Peyer's patch (tissue), 4 donors: ENCODE results near the gene CPXM2.

Experiments used
- CTCF ChIP-seq, 6 experiments: fragments of 450-650 bp in 4 of 6; fragments of 200-600 bp in 2 of 6; sonication (generic) in 1 of 6; IDR thresholded peaks; one replicate each; pipeline ENCODE4 v1.5.1; 2017 to 2019; ENCODE audit warnings: antibody characterized with exemption in 6 of 6, mild to moderate bottlenecking in 3 of 6, moderate library complexity in 1 of 6
- POLR2A ChIP-seq, 2 donors: fragments of 450-650 bp; IDR thresholded peaks; one replicate each; pipeline ENCODE4 v1.5.1; 2017; ENCODE audit warnings: antibody characterized with exemption in 2 of 2, mild to moderate bottlenecking in 2 of 2, moderate library complexity in 2 of 2

- TF ChIP-seq CTCF (IDR thresholded peaks at IDR 0.05) (no peak), POLR2A (IDR thresholded peaks at IDR 0.05) (no peak)
Measured at GRCh38 chr10:123821136-123821535, 70.5 kb downstream of the CPXM2 start.
